Adrenal gland (tissue), 12 donors: ENCODE measurements around the gene TNS3. TPM values are rescaled to one million over a fixed set of nuclear protein-coding genes. Genes with fewer than 3 reads are reported as not detected.

ENCODE experiments used
- DNase-seq, 7 donors: peaks; one replicate each; pipeline ENCODE4 v3.0.0-alpha.2; 2019 to 2020
- H3K27ac ChIP-seq, 5 donors: fragments of 200-600 bp; sonication (generic) in 4 of 5; 1 replicate in 3 of 5; 2 replicates in 2 of 5; pipeline versions ENCODE4 v1.5.1 to v1.8.0; 2016 to 2020; ENCODE audit warnings: mild to moderate bottlenecking in 1 of 5
- H3K27me3 ChIP-seq: fragments of 200-600 bp; 2 replicates; pipeline ENCODE4 v1.8.0; 2021
- H3K36me3 ChIP-seq, 2 donors: fragments of 200-600 bp; replicated peaks in 1 of 2; 1 replicate in 1 of 2; 2 replicates in 1 of 2; pipeline versions ENCODE4 v1.5.1 to v1.8.0; 2018 to 2022
- H3K4me1 ChIP-seq, 2 donors: fragments of 200-600 bp; replicated peaks in 1 of 2; 1 replicate in 1 of 2; 2 replicates in 1 of 2; pipeline versions ENCODE4 v1.5.1 to v1.8.0; 2018 to 2021
- H3K4me3 ChIP-seq, 4 donors: fragments of 200-600 bp; sonication (generic) in 3 of 4; one replicate each; pipeline ENCODE4 v1.5.1; 2016 to 2018
- H3K9me3 ChIP-seq, 3 donors: fragments of 200-600 bp; sonication (generic) in 1 of 3; replicated peaks in 1 of 3; 1 replicate in 2 of 3; 2 replicates in 1 of 3; pipeline versions ENCODE4 v1.5.1 to v1.8.0; 2016 to 2021
- POLR2A ChIP-seq, 2 donors: fragments of 450-650 bp; IDR thresholded peaks; one replicate each; pipeline ENCODE4 v1.6.1; 2017; ENCODE audit warnings: antibody characterized with exemption in 2 of 2, mild to moderate bottlenecking in 2 of 2, moderate library complexity in 1 of 2
- WGBS, 4 donors: extraction: QIAGEN DNeasy Blood & Tissue Kit in 2 of 4; methylation state at CpG; one replicate each; pipeline versions ENCODE4 v1.1.5 to v1.1.7; 2013 to 2017; 5-methylcytosine and 5-hydroxymethylcytosine counted together
- intact Hi-C, 2 donors: fragments of 100-400 bp; cut with DNase I; formaldehyde crosslinking; loops; one replicate each; pipeline versions ENCODE4 v1.14.1 to v1.15.0; 2022 to 2023
- polyA plus RNA-seq, 3 donors: library from polyadenylated mRNA; stranded (reverse); fragments of 200-250 nt in 2 of 3; fragments of 350-450 nt in 1 of 3; fragmentation: Illumina TruSeq in 1 of 3; extraction: RNeasy Lipid Tissue Mini Kit (QIAGEN cat#74804) in 1 of 3; gene quantifications; one replicate each; pipeline ENCODE4 v1.2.3, GENCODE V29; 2013 to 2014
- total RNA-seq, 9 donors: library from RNA; depleted of rRNA in 4 of 9; stranded (reverse); fragments of >200 nt in 4 of 9; fragments of 120-200 nt in 1 of 9; fragmentation: NEBNext Ultra II Directional in 1 of 9; extraction: Animal tissue kit (Norgen Biotek cat#: 25700) in 1 of 9; gene quantifications; one replicate each; pipeline versions ENCODE4 v1.1.0 to v1.2.4, GENCODE V29; 2013 to 2023
- TF ChIP-seq, protein P1 (sequence below), 6 experiments: fragments of 450-650 bp in 4 of 6; fragments of 200-600 bp in 2 of 6; sonication (generic) in 1 of 6; IDR thresholded peaks; 1 replicate in 5 of 6; 2 replicates in 1 of 6; pipeline versions ENCODE4 v1.5.1 to v1.8.0; 2016 to 2021; ENCODE audit warnings: antibody characterized with exemption in 6 of 6, mild to moderate bottlenecking in 2 of 6, moderate library complexity in 1 of 6
- donor health status: healthy with polysubstance abuse.
- donor health status: Bipolar disorder and iron deficiency.
- donor health status: DM: yes; HTN: yes; CAD: no.
- donor health status: DM: no; HTN: no; CAD: no.
- donor health status: DM: no; HTN: no; CAD: no.
- donor health status: DM: yes; HTN: yes; CAD: no.

The TNS3 gene
- total and polyA plus RNA-seq, 12 donors = 21.0 to 188 (median 99.8) TPM

DNA sequence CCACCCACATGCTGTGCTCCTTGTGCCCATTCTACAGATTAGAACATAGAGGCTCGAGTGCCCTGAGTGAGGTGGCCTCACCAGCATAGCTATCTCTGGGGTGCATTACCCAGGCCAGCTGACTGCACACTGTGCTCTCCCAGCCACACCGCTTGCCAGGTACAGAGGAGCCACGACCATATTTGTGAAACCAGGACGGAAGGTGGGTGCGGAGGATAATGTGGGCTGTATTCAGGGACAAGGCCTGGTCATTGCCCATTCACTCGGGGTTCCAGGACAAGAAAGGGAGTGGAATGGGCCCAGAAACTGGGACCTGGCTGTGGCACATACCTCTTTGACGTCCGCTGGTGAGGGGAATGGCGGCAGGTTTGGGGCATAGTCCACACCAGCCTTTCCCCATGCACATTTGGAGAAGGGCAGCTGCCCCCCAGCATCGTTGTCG is 236.0 kb downstream of the TNS3 start:
- TF ChIP-seq, protein P1, sequence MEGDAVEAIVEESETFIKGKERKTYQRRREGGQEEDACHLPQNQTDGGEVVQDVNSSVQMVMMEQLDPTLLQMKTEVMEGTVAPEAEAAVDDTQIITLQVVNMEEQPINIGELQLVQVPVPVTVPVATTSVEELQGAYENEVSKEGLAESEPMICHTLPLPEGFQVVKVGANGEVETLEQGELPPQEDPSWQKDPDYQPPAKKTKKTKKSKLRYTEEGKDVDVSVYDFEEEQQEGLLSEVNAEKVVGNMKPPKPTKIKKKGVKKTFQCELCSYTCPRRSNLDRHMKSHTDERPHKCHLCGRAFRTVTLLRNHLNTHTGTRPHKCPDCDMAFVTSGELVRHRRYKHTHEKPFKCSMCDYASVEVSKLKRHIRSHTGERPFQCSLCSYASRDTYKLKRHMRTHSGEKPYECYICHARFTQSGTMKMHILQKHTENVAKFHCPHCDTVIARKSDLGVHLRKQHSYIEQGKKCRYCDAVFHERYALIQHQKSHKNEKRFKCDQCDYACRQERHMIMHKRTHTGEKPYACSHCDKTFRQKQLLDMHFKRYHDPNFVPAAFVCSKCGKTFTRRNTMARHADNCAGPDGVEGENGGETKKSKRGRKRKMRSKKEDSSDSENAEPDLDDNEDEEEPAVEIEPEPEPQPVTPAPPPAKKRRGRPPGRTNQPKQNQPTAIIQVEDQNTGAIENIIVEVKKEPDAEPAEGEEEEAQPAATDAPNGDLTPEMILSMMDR (IDR thresholded peaks at IDR 0.05) = no peak
- no peak for TF ChIP-seq POLR2A (IDR thresholded peaks at IDR 0.05)
- H3K36me3 ChIP-seq = peaks cover 0 to 28% of the 10 kb centered on the region in 2 donors
- peaks cover 0 to 8% of the 10 kb centered on the region in 2 donors for H3K4me1 ChIP-seq
- intact Hi-C loops = no loop called here
- H3K9me3 ChIP-seq = no peaks in the 10 kb centered on the region
- H3K27me3 ChIP-seq = no peaks in the 10 kb centered on the region
- WGBS, 4 donors = 91 to 97% (median 95%) methylated on average over 11 of the region's 11 CpGs
- DNase-seq = peak in 1 of 7 donors; percentile 42
- no peak overlapping the region for H3K27ac ChIP-seq
- no peak overlapping the region for H3K4me3 ChIP-seq

DNA sequence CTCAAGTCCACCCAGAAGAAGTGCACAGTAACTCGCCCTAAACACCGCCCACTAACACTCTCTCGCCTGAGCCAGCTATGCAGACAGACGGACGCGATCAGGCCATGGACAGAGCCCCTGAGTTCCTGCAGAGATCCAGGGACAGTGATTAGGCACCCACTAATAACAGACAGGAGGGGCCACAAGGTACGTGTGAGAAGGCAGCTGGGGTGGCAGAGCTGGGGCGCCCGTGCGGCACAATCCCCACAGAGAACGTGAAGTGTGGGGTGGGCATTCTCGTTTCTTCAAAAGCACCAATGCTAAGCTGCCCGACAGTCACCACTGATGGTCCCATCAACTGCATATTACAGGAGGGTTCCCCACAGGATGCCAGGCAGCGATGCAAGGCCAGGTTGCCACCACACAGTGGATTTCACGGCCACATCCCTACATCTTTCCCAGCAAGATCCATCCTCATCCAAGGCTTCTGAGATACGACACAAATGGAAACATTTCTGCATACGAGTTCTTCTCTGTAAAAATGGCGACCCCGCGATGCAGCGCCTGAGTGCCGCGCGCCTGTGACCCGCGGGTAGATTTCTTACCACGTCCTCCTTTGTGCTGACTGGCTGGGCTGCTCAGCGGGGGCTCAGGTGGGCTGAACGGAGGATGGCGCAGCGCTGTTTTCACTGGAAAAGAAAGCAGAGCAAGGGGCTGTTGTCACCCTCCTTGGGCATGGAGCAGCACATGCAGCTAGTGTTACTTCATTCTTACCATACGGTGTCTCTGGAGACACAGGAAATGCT is 237.5 kb downstream of the TNS3 start:
- no peak overlapping the region for H3K27ac ChIP-seq
- H3K9me3 ChIP-seq = no peaks in the 10 kb centered on the region
- intact Hi-C loops = no loop called here
- H3K36me3 ChIP-seq = peaks cover 0 to 33% of the 10 kb centered on the region in 2 donors
- H3K4me3 ChIP-seq = no peak overlapping the region
- H3K4me1 ChIP-seq = peaks cover 0 to 8% of the 10 kb centered on the region in 2 donors
- 94 to 96% (median 96%) methylated on average over 32 of the region's 32 CpGs for WGBS, 4 donors
- no peaks in the 10 kb centered on the region for H3K27me3 ChIP-seq
- no peak for DNase-seq
- TF ChIP-seq, protein P1 (IDR thresholded peaks at IDR 0.05) = no peak
- no peak for TF ChIP-seq POLR2A (IDR thresholded peaks at IDR 0.05)

DNA sequence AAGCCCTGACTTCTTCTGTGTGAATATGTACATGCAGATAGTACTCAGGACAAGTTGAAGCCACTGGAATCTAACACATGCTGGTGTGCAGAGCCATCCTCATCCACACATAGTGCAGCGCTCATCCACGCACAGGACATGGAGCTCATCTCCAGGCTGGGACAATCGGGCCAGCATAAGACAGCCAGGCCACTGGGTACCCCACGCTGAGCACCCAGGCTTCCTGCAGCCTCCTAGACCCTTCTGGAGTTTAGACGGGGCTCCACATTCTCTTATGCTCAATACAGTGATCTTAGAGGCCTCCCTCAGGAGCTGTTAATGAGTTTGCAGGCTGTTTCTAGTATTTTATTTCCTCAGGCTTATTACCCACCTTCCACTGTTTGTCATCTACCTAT is 238.9 kb downstream of the TNS3 start:
- Histone ChIP-seq H3K27ac (no peak overlapping the region), H3K27me3 (no peaks in the 10 kb centered on the region), H3K36me3 (peaks cover 0 to 33% of the 10 kb centered on the region in 2 donors), H3K4me3 (no peak overlapping the region), H3K4me1 (peaks cover 0 to 8% of the 10 kb centered on the region in 2 donors), H3K9me3 (no peaks in the 10 kb centered on the region)
- intact Hi-C loops = no loop called here
- no peak for DNase-seq
- TF ChIP-seq, protein P1 (IDR thresholded peaks at IDR 0.05) = no peak
- no peak for TF ChIP-seq POLR2A (IDR thresholded peaks at IDR 0.05)
- WGBS, 4 donors = 90 to 96% (median 94%) methylated on average over 5 of the region's 5 CpGs

DNA sequence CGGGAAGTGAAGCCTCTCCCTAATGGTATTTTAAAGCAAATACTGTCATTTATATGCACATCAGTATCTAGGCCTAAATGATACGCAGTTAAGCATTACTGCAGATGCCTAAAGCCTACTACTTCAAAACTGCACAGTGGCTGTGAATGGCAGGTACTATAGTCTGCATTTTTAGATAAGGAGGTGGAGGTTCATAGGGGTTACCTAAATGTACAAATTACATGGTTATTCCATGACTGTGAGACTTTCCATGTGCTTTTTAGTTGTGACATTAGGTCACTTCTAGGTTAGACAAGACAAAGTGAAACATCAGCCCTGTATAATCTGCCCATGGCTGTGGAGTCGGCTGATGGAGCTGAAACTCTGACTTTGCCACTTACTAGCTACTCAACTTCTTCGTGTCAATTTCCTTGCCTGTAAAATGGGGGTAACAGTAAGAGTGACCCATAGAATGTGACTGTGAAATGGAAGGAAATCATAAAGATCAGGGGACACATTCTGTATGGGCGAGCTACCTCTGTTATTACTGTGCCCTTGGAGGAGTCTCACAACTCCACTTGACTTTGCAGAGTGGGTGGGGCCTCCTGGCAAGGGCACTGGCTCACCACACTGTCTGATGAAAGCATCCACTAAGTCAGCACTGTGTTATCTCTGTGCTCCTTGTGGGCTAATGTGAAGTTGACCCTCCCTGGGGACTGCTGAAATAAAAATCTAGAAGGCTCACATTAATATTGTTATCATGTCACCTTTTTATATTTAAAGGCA is 239.4 kb downstream of the TNS3 start:
- Histone ChIP-seq H3K27me3 (no peaks in the 10 kb centered on the region), H3K9me3 (no peaks in the 10 kb centered on the region), H3K36me3 (peaks cover 0 to 33% of the 10 kb centered on the region in 2 donors), H3K4me1 (peaks cover 0 to 8% of the 10 kb centered on the region in 2 donors), H3K4me3 (no peak overlapping the region), H3K27ac (no peak overlapping the region)
- 87 to 94% (median 91%) methylated on average over 5 of the region's 5 CpGs for WGBS, 4 donors
- intact Hi-C loops = no loop called here
- TF ChIP-seq, protein P1 (IDR thresholded peaks at IDR 0.05) = no peak
- TF ChIP-seq POLR2A (IDR thresholded peaks at IDR 0.05) = no peak
- peak in 1 of 7 donors; percentile 26 for DNase-seq
